ENCODE results near the gene PPP1R15A.

PPP1R15A gene

GRCh38 chr19:48920949-48921348, 48.7 kb downstream of the PPP1R15A start:
- no peak for FAIRE-seq
- DNase-seq (ENCODE audit: insufficient read length, low spot score), result no peak
- no peak for TF ChIP-seq CTCF (IDR thresholded peaks at IDR 0.05; ENCODE audit: insufficient read depth, missing control alignments)

DNA sequence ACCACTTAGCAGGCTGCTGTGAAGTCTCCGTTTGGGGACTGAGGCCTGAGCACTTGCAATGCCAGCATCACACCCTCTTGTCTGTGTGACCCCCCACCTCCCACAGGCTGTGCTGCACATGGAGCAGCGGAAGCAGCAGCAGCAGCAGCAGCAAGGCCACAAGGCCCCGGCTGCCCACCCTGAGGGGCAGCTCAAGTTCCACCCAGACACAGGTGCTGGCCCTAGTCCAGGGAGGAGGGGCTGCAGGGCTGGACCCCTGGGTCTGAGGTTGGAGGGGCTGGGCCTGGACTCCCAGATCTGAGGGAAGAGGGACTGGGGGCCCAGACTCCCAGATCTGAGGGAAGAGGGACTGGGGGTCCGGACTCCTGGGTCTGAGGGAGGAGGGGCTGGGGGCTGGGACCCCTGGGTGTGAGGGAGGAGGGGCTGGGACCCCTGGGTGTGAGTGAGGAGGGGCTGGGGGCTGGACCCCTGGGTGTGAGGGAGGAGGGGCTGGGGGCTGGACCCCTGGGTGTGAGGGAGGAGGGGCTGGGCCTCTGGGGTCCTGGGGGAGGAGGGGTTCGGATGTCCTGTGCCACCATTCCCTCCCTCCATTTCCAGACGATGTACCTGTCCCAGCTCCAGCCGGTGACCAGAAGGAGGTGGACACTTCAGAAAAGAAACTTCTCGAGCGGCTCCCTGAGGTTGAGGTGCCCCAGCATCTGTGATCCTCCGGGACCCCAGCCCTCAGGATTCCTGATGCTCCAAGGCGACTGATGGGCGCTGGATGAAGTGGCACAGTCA, 49.7 kb downstream of the PPP1R15A start:
- no peak for TF ChIP-seq CTCF (IDR thresholded peaks at IDR 0.05; ENCODE audit: insufficient read depth, missing control alignments)
- DNase-seq (ENCODE audit: insufficient read length, low spot score) (no peak), FAIRE-seq (no peak)

GRCh38 chr19:48922548-48923490, 50.6 kb downstream of the PPP1R15A start:
- TF ChIP-seq CTCF (IDR thresholded peaks at IDR 0.05; ENCODE audit: insufficient read depth, missing control alignments), result no peak
- DNase-seq (ENCODE audit: insufficient read length, low spot score), result no peak

DNA sequence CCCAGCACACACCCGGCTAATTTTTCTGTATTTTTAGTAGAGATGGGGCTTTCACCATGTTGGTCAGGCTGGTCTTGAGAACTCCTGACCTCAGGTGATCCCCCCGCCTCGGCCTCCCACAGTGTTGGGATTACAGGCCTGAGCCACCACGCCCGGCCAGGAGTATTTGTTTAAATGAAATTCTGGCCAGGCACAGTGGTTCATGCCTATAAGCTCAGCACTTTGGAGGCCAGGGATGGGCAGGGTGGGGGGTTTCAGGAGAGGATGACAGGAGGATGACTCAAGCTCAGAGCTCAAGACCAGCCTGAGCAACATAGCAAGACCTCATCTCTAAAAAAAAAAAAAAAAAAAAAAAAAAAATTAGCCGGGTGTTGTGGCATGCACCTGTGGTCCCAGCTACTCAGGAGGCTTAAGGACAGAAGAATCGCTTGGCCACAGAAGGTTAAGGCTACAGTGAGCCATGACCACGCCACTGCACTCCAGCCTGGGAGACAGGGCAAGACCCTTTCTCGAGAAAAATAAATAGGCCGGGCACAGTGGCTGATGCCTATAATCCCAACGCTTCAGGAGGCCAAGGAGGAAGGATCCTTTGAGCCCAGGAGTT, 53.1 kb downstream of the PPP1R15A start:
- DNase-seq (ENCODE audit: insufficient read length, low spot score), result no peak
- no peak for TF ChIP-seq CTCF (IDR thresholded peaks at IDR 0.05; ENCODE audit: insufficient read depth, missing control alignments)
- FAIRE-seq, result no peak

More at GRCh38 chr19:48922548-48923490, 50.6 kb downstream of the PPP1R15A start:
- FAIRE-seq, result no peak

Data from D721Med (cell line).